Common myeloid progenitor, CD34-positive (primary cell): ENCODE data around the gene LMO7.

Experiments used
- CTCF ChIA-PET: fragments of 350-600 bp; sonication (Branson Sonifier 250); formaldehyde crosslinking; loops from one replicate; lab custom pipeline; 2021; ENCODE audit warnings: antibody characterized with exemption; lab: Charles Lee
- POLR2A ChIA-PET: fragments of 350-600 bp; sonication (Branson Sonifier 250); formaldehyde crosslinking; loops from one replicate; lab custom pipeline; 2021; ENCODE audit warnings: antibody characterized with exemption; lab: Charles Lee
- DNase-seq, 3 donors: peaks; one replicate each; pipeline versions ENCODE4 v3.0.0 to v3.0.0-alpha.2; 2013
- H3K27ac ChIP-seq, 2 experiments: 1 replicate in 1 of 2; 2 replicates in 1 of 2; pipeline ENCODE4 v1.7.0; 2013; ENCODE audit warnings: inconsistent platforms in 2 of 2, low read length in 2 of 2, mild to moderate bottlenecking in 2 of 2, low read depth in 1 of 2, moderate library complexity in 1 of 2; ENCODE audit not compliant: severe bottlenecking in 2 of 2, insufficient read depth in 1 of 2, poor library complexity in 1 of 2
- H3K27me3 ChIP-seq, 5 experiments: replicated peaks in 2 of 5; 1 replicate in 3 of 5; 2 replicates in 2 of 5; pipeline versions ENCODE4 v1.6.1 to v1.7.0; 2013; ENCODE audit warnings: low read length in 4 of 5, mild to moderate bottlenecking in 2 of 5, moderate library complexity in 2 of 5, inconsistent platforms in 1 of 5; ENCODE audit not compliant: insufficient read depth in 5 of 5, control insufficient read depth in 4 of 5
- H3K36me3 ChIP-seq, 4 experiments: 1 replicate in 2 of 4; 2 replicates in 2 of 4; pipeline versions ENCODE4 v1.6.1 to v1.7.0; 2013; ENCODE audit warnings: low read length in 3 of 4, control low read depth in 1 of 4, mild to moderate bottlenecking in 1 of 4; ENCODE audit not compliant: control insufficient read depth in 4 of 4, insufficient read depth in 4 of 4
- H3K4me1 ChIP-seq, 4 experiments: 1 replicate in 3 of 4; 2 replicates in 1 of 4; pipeline versions ENCODE4 v1.6.1 to v1.7.1; 2013; ENCODE audit warnings: low read length in 3 of 4, mild to moderate bottlenecking in 3 of 4, control low read depth in 1 of 4, inconsistent platforms in 1 of 4, moderate library complexity in 1 of 4; ENCODE audit not compliant: control insufficient read depth in 4 of 4, insufficient read depth in 4 of 4; ENCODE audit errors: control extremely low read depth in 1 of 4
- H3K4me3 ChIP-seq, 7 experiments: 1 replicate in 4 of 7; 2 replicates in 3 of 7; pipeline versions ENCODE4 v1.5.1 to v1.7.0; 2013; ENCODE audit warnings: mild to moderate bottlenecking in 7 of 7, low read length in 6 of 7, moderate library complexity in 6 of 7, inconsistent platforms in 2 of 7, low read depth in 2 of 7, control low read depth in 1 of 7; ENCODE audit not compliant: insufficient read depth in 4 of 7, control insufficient read depth in 1 of 7; ENCODE audit errors: extremely low read depth in 1 of 7
- H3K9me3 ChIP-seq, 5 experiments: 1 replicate in 4 of 5; 2 replicates in 1 of 5; pipeline versions ENCODE4 v1.6.1 to v1.7.1; 2013; ENCODE audit warnings: low read length in 4 of 5, mild to moderate bottlenecking in 2 of 5, inconsistent platforms in 1 of 5, low read depth in 1 of 5, moderate library complexity in 1 of 5; ENCODE audit not compliant: control insufficient read depth in 4 of 5, insufficient read depth in 2 of 5; ENCODE audit errors: control extremely low read depth in 1 of 5
- WGBS: methylation state at CpG from one replicate; pipeline ENCODE4 v1.1.5; 2013; ENCODE audit not compliant: insufficient coverage; 5-methylcytosine and 5-hydroxymethylcytosine counted together

LMO7 gene

DNA sequence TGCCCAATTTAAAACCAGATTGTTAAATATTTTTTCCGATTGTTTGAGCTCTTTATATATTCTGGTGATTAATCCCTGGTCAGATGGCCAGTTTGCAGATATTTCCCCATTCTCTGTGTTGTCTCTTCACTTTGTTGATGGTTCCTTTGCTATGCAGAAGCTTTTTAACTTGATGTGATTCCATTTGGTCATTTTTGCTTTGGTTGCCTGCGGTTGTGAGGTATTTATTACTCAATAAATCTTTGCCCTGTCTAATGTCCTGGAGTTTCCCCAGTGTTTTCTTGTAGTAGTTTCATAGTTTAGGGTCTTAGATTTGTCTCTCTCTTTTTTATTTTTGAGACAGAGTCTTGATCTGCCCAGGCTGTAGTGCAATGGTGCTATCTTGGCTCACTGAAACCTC lies 23.8 kb upstream of the LMO7 start:
- no peaks in the 10 kb centered on the region for H3K9me3 ChIP-seq
- no peaks in the 10 kb centered on the region for H3K27me3 ChIP-seq
- H3K4me1 ChIP-seq: no peaks in the 10 kb centered on the region
- WGBS: no CpG with 5 or more reads among the region's 2 CpGs
- no peak overlapping the region for H3K27ac ChIP-seq
- ChIA-PET CTCF (no interaction called here), POLR2A (no interaction called here)
- H3K36me3 ChIP-seq: peaks cover 0 to 2% (median 0%) of the 10 kb centered on the region in 4 experiments
- no peak overlapping the region for H3K4me3 ChIP-seq
- no peak for DNase-seq

DNA sequence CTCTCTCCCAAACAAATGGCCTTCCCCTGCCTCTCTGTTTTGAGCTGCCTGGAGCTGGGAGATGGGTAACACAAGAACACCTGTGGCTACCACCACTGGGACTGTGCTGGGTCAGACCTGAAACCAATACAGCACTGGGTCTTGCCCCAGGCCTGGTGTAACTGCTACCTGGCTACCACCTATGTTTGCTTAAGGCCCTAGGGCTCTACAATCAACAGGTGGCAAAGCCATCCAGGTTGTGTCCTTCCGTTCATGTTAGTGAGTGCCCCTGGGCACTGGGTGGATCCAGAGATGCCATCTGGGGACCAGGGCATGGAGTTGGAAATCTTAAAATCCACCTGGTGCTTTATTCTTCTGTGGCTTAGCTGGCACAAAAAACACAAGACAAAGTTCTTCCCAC lies 18.9 kb upstream of the LMO7 start:
- WGBS: 50% methylated on average over 1 of the region's 1 CpG
- Histone ChIP-seq H3K27ac (no peak overlapping the region), H3K9me3 (no peaks in the 10 kb centered on the region), H3K27me3 (no peaks in the 10 kb centered on the region), H3K4me3 (no peak overlapping the region), H3K4me1 (no peaks in the 10 kb centered on the region), H3K36me3 (no peaks in the 10 kb centered on the region)
- CTCF ChIA-PET: interaction anchor here (1.3 kb wide), 1 partner anchor 31 kb away, joined by 3 read pairs; no protein-coding TSS in a partner anchor
- DNase-seq: no peak
- POLR2A ChIA-PET: no interaction called here

DNA sequence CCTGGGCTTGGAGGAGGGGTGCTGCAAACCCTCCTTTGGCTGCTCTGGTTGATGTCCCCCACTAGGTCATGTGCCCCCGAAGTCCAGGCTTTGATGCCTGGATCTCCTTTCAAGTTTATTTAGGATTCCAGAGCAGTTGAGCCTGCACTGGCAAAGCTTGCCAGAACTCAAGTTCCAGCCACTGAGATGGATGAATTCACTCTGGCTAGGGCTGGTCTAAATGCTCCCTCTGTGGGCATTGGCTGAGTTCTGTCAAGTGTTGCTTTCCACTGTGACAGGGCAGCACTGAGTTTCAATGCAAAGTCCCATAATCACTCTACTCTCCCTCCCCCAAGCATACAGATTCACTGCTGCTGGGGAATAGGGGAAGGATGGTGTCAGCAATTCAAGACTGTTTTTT lies 17.8 kb upstream of the LMO7 start:
- no peaks in the 10 kb centered on the region for H3K9me3 ChIP-seq
- CTCF ChIA-PET: interaction anchor here (0.7 to 1.3 kb wide), 2 partner anchors 11 to 32 kb away, joined by 3 to 8 read pairs; no protein-coding TSS in a partner anchor
- no peak for DNase-seq

DNA sequence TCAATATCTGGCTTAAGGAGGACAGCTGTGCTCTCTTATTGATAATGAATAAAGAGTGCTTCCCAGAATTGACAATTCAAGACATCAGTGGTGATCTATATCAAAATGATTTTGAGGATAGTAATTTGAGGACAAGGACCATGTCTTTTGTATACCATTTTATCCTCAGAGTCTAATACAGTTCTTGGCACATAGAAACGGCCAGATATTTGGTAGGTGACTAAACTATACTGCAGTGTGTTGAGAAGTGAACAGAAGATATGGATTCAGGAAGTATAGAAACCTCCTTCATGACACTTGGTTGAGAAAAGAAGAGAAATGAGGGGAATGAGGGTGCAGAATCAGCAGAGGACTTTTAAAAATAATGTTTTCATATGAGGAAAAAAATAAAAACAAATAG lies 16.1 kb upstream of the LMO7 start:
- WGBS: no CpG with 5 or more reads among the region's 1 CpG
- Histone ChIP-seq H3K4me1 (no peaks in the 10 kb centered on the region), H3K9me3 (no peaks in the 10 kb centered on the region), H3K4me3 (no peak overlapping the region), H3K27ac (no peak overlapping the region), H3K36me3 (peaks cover 0 to 5% (median under 1%) of the 10 kb centered on the region in 4 experiments), H3K27me3 (no peaks in the 10 kb centered on the region)
- ChIA-PET CTCF (interaction anchor here (1.4 kb wide), 1 partner anchor 17 kb away, joined by 3 read pairs; no protein-coding TSS in a partner anchor), POLR2A (no interaction called here)
- no peak for DNase-seq

More for the DNA sequence above, 17.8 kb upstream of the LMO7 start:
- POLR2A ChIA-PET: no interaction called here
- 0% methylated on average over 1 of the region's 1 CpG for WGBS
- Histone ChIP-seq H3K27ac (no peak overlapping the region), H3K4me3 (no peak overlapping the region), H3K4me1 (no peaks in the 10 kb centered on the region), H3K27me3 (no peaks in the 10 kb centered on the region), H3K36me3 (no peaks in the 10 kb centered on the region)

DNA sequence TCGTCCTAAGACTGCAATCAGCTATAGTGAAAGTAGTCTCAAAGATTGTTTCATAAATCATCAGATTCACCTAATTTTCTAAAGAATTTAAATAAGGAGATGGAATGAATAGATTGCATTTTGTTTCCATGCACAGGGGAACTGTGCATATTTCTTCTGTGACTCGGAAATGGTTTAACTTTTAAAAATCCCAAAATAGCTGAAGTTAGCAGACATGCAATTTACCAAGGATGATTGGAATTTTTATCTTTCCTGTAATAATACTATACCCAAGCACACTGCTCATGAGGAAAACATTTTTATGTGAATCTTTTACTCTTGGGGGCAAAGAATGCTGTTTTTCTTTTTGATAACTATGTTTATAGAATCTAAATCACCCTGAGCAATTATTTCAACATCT lies 15.0 kb upstream of the LMO7 start:
- POLR2A ChIA-PET: no interaction called here
- H3K4me1 ChIP-seq: no peaks in the 10 kb centered on the region
- H3K27ac ChIP-seq: no peak overlapping the region
- CTCF ChIA-PET: interaction anchor here (1.4 kb wide), 1 partner anchor 18 kb away, joined by 3 read pairs; no protein-coding TSS in a partner anchor
- peaks cover 0 to 12% (median 2%) of the 10 kb centered on the region in 4 experiments for H3K36me3 ChIP-seq
- no CpG with 5 or more reads among the region's 2 CpGs for WGBS
- H3K9me3 ChIP-seq: peaks cover 0 to 2% (median 0%) of the 10 kb centered on the region in 5 experiments
- H3K27me3 ChIP-seq: no peaks in the 10 kb centered on the region
- DNase-seq: no peak
- H3K4me3 ChIP-seq: no peak overlapping the region

DNA sequence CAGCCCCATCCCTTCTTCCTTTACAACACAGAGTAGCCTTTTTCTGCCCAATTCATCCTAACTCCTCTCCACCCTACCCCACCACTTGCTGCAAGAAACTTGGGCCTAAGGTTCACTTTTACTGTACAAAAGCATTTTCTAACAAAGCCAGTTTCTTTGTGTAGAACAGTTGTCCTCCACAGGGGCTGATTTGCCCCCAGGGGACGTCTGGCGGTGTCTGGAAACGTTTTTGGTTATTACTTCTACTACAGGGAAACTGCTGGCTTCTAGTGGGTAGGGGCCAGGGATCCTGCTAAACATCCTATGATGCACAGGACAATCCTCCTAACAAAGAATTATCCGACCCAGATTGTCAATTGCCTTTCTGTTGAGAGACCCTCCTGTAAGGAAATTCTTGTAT lies 7.3 kb upstream of the LMO7 start:
- WGBS: 94% methylated on average over 2 of the region's 4 CpGs
- Histone ChIP-seq H3K4me1 (peaks cover 0 to 9% (median 0%) of the 10 kb centered on the region in 4 experiments), H3K27ac (no peak overlapping the region), H3K4me3 (no peak overlapping the region), H3K9me3 (peaks cover 0 to 2% (median 0%) of the 10 kb centered on the region in 5 experiments), H3K36me3 (peaks cover 0 to 12% (median 2%) of the 10 kb centered on the region in 4 experiments), H3K27me3 (no peaks in the 10 kb centered on the region)
- no peak for DNase-seq
- ChIA-PET POLR2A (no interaction called here), CTCF (no interaction called here)

DNA sequence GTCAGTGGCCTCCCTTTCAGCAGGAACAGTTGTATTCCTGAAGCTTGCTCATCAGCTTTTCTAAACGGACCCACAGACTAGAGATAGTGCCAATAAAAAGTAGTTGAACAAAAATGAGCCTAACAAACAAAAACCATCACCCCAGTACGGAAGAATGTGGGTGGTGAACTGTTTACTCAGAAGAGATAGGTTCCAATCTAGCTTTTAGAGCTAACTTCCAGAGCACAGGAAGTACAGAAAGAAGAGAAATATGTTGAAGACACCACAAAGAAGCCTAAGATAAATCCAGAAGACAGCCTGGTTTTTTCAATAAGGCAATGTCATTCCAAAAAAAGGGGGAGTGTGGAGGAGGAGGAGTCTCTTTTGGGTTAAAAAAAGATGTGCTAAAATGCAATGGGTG lies 2.8 kb upstream of the LMO7 start:
- Histone ChIP-seq H3K36me3 (no peaks in the 10 kb centered on the region), H3K27ac (no peak overlapping the region), H3K9me3 (no peaks in the 10 kb centered on the region), H3K27me3 (peaks cover 3 to 12% (median 6%) of the 10 kb centered on the region in 5 experiments), H3K4me3 (no peak overlapping the region), H3K4me1 (peaks cover 5 to 23% (median 14%) of the 10 kb centered on the region in 4 experiments)
- CTCF ChIA-PET: interaction anchor here (0.9 to 1.2 kb wide), 2 partner anchors 15 to 64 kb away, joined by 3 read pairs; no protein-coding TSS in a partner anchor
- no CpG with 5 or more reads among the region's 2 CpGs for WGBS
- peak in 1 of 3 donors; percentile 10 for DNase-seq
- POLR2A ChIA-PET: interaction anchor here (0.6 to 0.7 kb wide), 2 partner anchors 76 to 171 kb away, joined by 3 to 4 read pairs; no protein-coding TSS in a partner anchor
